H1 (cell line): ENCODE data around the gene CD151. TPM values are rescaled to one million over a fixed set of nuclear protein-coding genes. Genes with fewer than 3 reads are reported as not detected.

Experiments
- CEBPB ChIP-seq: IDR thresholded peaks from 2 replicates; pipeline ENCODE4 v1.6.1; 2012; ENCODE audit warnings: low read depth, low read length
- FOSL1 ChIP-seq: IDR thresholded peaks from 2 replicates; pipeline ENCODE4 v1.6.1; 2011; ENCODE audit warnings: mild to moderate bottlenecking, low read depth, low read length, moderate library complexity; ENCODE audit not compliant: insufficient read depth
- RFX5 ChIP-seq: IDR thresholded peaks from 2 replicates; pipeline ENCODE4 v1.6.1; 2011; ENCODE audit warnings: low read depth, low read length, improper control_type of control experiment, borderline replicate concordance
- RXRA ChIP-seq: IDR thresholded peaks from 2 replicates; pipeline ENCODE4 v1.6.1; 2011; ENCODE audit warnings: low read depth, mild to moderate bottlenecking, low read length, moderate library complexity; ENCODE audit not compliant: insufficient read depth
- polyA plus RNA-seq, 7 experiments: library from polyadenylated mRNA; depleted of rRNA in 3 of 7; stranded (reverse) in 5 of 7; unstranded in 2 of 7; fragments of >200 nt in 5 of 7; fragments of 200-250 nt in 2 of 7; gene quantifications; 1 replicate in 5 of 7; 2 replicates in 1 of 7; 4 replicates in 1 of 7; pipeline versions ENCODE4 v1.2.1 to v1.2.3, GENCODE V29; 2011 to 2013; ENCODE audit warnings: missing spikeins in 2 of 7, mixed read lengths in 2 of 7
- total RNA-seq: library from RNA; stranded (reverse); fragmentation: NEBNext Ultra II Directional; extraction: Animal tissue kit (Norgen Biotek cat#: 25700); gene quantifications from 2 replicates; pipeline ENCODE4 v1.2.1, GENCODE V29; 2021

Gene CD151
- total and polyA plus RNA-seq, 2 of the 8 experiments (the other 6 are each of a cell fraction or from before 2014, with no cell fraction given) = 101 to 212 TPM

DNA sequence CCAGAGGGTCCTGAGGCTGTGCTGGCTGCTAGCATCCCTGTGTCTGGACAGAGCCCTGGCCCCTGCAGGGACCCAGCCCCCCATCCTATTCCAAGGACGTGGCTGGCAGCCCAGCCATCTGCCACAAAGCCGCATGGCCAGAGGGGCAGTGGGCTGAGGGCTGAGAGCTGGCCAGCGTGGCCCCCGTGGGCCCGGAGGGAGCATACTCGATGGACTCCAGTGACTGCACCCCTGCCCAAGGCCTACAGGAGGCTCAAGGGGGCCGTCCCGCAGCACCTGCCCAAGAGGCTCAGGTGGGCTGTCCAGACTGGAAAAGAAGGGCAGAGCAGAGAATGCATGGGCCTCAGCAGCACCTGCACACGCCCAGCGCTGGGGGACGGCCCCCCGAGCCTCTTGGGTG lies 23.0 kb downstream of the CD151 start (continued):
- TF ChIP-seq RXRA (no peak), CEBPB (no peak), FOSL1 (no peak), RFX5 (no peak)
- TF ChIP-seq, all 59 proteins: peak for 0
